ENCODE data around the gene GOLGA6C.
"Not testable (repeated sequence)": the region's sequence is repeated elsewhere in the genome, so short reads cannot be mapped to it uniquely, and the experiment has no call there.

The GOLGA6C gene

GRCh38 chr15:75258034-75258433, at the start of gene GOLGA6C:
Gene GOLGA6C (plus strand): TSS chr15:75258334. CDS start chr15:75258599, 265 bp downstream.
- not testable (repeated sequence) for DNase-seq (ENCODE audit: low spot score)

GRCh38 chr15:75208501-75209288, 49.4 kb upstream of the GOLGA6C start:
- DNase-seq (ENCODE audit: low spot score) = no peak

GRCh38 chr15:75209289-75209676, 48.9 kb upstream of the GOLGA6C start:
- no peak for DNase-seq (ENCODE audit: low spot score)

- DNase-seq (ENCODE audit: low spot score) = no peak
Measured at GRCh38 chr15:75210811-75211230, 47.3 kb upstream of the GOLGA6C start.

GRCh38 chr15:75211436-75212199, 46.5 kb upstream of the GOLGA6C start:
- no peak for DNase-seq (ENCODE audit: low spot score)

- DNase-seq (ENCODE audit: low spot score) = no peak
Measured at GRCh38 chr15:75212200-75212858, 45.8 kb upstream of the GOLGA6C start.

GRCh38 chr15:75213212-75213767, 44.8 kb upstream of the GOLGA6C start:
- DNase-seq (ENCODE audit: low spot score) = no peak

GRCh38 chr15:75213768-75214221, 44.3 kb upstream of the GOLGA6C start:
- no peak for DNase-seq (ENCODE audit: low spot score)

- no peak for DNase-seq (ENCODE audit: low spot score)
Measured at GRCh38 chr15:75214293-75215096, 43.6 kb upstream of the GOLGA6C start.

GRCh38 chr15:75215107-75216004, 42.8 kb upstream of the GOLGA6C start:
- no peak for DNase-seq (ENCODE audit: low spot score)

- no peak for DNase-seq (ENCODE audit: low spot score)
Measured at GRCh38 chr15:75217012-75217411, 41.1 kb upstream of the GOLGA6C start.

- DNase-seq (ENCODE audit: low spot score) = not testable (repeated sequence)
Measured at GRCh38 chr15:75217574-75217973, 40.6 kb upstream of the GOLGA6C start.

- DNase-seq (ENCODE audit: low spot score) = not testable (repeated sequence)
Measured at GRCh38 chr15:75219507-75219929, 38.6 kb upstream of the GOLGA6C start.

- no peak for DNase-seq (ENCODE audit: low spot score)
Measured at GRCh38 chr15:75223688-75224087, 34.4 kb upstream of the GOLGA6C start.

GRCh38 chr15:75224281-75224680, 33.9 kb upstream of the GOLGA6C start:
- DNase-seq (ENCODE audit: low spot score) = no peak

- DNase-seq (ENCODE audit: low spot score) = not testable (repeated sequence)
Measured at GRCh38 chr15:75225102-75225836, 32.9 kb upstream of the GOLGA6C start.

GRCh38 chr15:75225951-75226732, 32.0 kb upstream of the GOLGA6C start:
- no peak for DNase-seq (ENCODE audit: low spot score)

GRCh38 chr15:75227112-75227511, 31.0 kb upstream of the GOLGA6C start:
- DNase-seq (ENCODE audit: low spot score) = not testable (repeated sequence)
